SK-N-SH (cell line): ENCODE measurements around the gene POLL. TPM values are rescaled to one million over a fixed set of nuclear protein-coding genes. Genes with fewer than 3 reads are reported as not detected.

Experiments used
- CTCF ChIA-PET: fragments of 300-600, 350-600 bp; formaldehyde crosslinking; extraction: SDS; loops from one replicate; lab custom pipeline; 2021; lab: Yijun Ruan, JAX
- POLR2A ChIA-PET: fragments of 350-600 bp; sonication (Branson Sonifier 250); formaldehyde crosslinking; extraction: SDS; loops from one replicate; lab custom pipeline; 2020; ENCODE audit warnings: antibody characterized with exemption, inconsistent platforms; lab: Yijun Ruan, JAX
- DNase-seq: peaks from one replicate; pipeline ENCODE4 v3.0.0; 2012
- H2AFZ ChIP-seq: fragments of 200-600 bp; sonication (generic); 2 replicates; pipeline ENCODE4 v1.8.1; 2016; ENCODE audit warnings: antibody characterized with exemption, mild to moderate bottlenecking, low read depth
- H3F3A ChIP-seq: fragments of 200-600 bp; sonication (generic); replicated peaks from 2 replicates; pipeline ENCODE3; 2016; ENCODE audit warnings: antibody characterized with exemption, mild to moderate bottlenecking; ENCODE audit not compliant: insufficient read depth
- H3K27ac ChIP-seq, 2 experiments: fragments of 200-500 bp in 1 of 2; fragments of 200-600 bp in 1 of 2; sonication (Bioruptor generic) in 1 of 2; sonication (generic), shearing (Covaris generic) in 1 of 2; 2 replicates each; pipeline versions ENCODE4 v1.5.1 to v1.6.1; 2014 to 2016; ENCODE audit warnings: low read depth in 2 of 2, inconsistent platforms in 1 of 2, low read length in 1 of 2, mild to moderate bottlenecking in 1 of 2, mixed read lengths in 1 of 2
- H3K27me3 ChIP-seq: fragments of 200-600 bp; sonication (generic), shearing (Covaris generic); 2 replicates; pipeline ENCODE4 v1.6.1; 2016; ENCODE audit warnings: mixed run types; ENCODE audit not compliant: insufficient read depth
- H3K36me3 ChIP-seq, 2 experiments: fragments of 200-500 bp in 1 of 2; fragments of 200-600 bp in 1 of 2; sonication (Bioruptor generic) in 1 of 2; sonication (generic) in 1 of 2; replicated peaks in 1 of 2; 2 replicates each; pipeline versions ENCODE3 to v1.5.1; 2014 to 2016; ENCODE audit warnings: low read length in 1 of 2, mild to moderate bottlenecking in 1 of 2; ENCODE audit not compliant: insufficient read depth in 2 of 2, control insufficient read depth in 1 of 2
- H3K4me1 ChIP-seq, 2 experiments: fragments of 200-500 bp in 1 of 2; fragments of 200-600 bp in 1 of 2; sonication (Bioruptor generic) in 1 of 2; sonication (generic), shearing (Covaris generic) in 1 of 2; 2 replicates each; pipeline versions ENCODE4 v1.5.1 to v1.6.1; 2014 to 2016; ENCODE audit warnings: low read depth in 1 of 2, low read length in 1 of 2, mixed run types in 1 of 2; ENCODE audit not compliant: insufficient read depth in 2 of 2, control insufficient read depth in 1 of 2
- H3K4me2 ChIP-seq: fragments of 200-600 bp; sonication (generic), shearing (Covaris generic); 2 replicates; pipeline ENCODE4 v1.6.1; 2017; ENCODE audit warnings: mixed run types
- H3K4me3 ChIP-seq, 2 experiments: fragments of 200-500 bp in 1 of 2; fragments of 200-600 bp in 1 of 2; sonication (Bioruptor generic) in 1 of 2; sonication (generic), shearing (Covaris generic) in 1 of 2; 2 replicates each; pipeline versions ENCODE4 v1.5.1 to v1.8.1; 2014 to 2016; ENCODE audit warnings: low read depth in 2 of 2, inconsistent platforms in 1 of 2, low read length in 1 of 2, mild to moderate bottlenecking in 1 of 2, mixed read lengths in 1 of 2, moderate library complexity in 1 of 2
- H3K79me2 ChIP-seq: fragments of 200-600 bp; sonication (generic); 2 replicates; pipeline ENCODE4 v1.8.1; 2017; ENCODE audit warnings: mild to moderate bottlenecking; ENCODE audit not compliant: insufficient read depth
- H3K9ac ChIP-seq: fragments of 200-600 bp; sonication (generic); 2 replicates; pipeline ENCODE4 v1.6.1; 2017; ENCODE audit warnings: mixed run types
- H3K9me2 ChIP-seq: fragments of 200-600 bp; sonication (generic); 2 replicates; pipeline ENCODE4 v1.6.1; 2017; ENCODE audit warnings: mixed run types
- H3K9me3 ChIP-seq: fragments of 200-600 bp; sonication (generic); 2 replicates; pipeline ENCODE4 v1.6.1; 2017; ENCODE audit warnings: mixed run types, mild to moderate bottlenecking, moderate library complexity
- H4K20me1 ChIP-seq: fragments of 200-600 bp; sonication (generic); 2 replicates; pipeline ENCODE4 v1.6.1; 2017; ENCODE audit warnings: mild to moderate bottlenecking, mixed run types; ENCODE audit not compliant: insufficient read depth
- ELF1 ChIP-seq: IDR thresholded peaks from 2 replicates; pipeline ENCODE4 v1.4.0; 2012
- EP300 ChIP-seq, 2 experiments: IDR thresholded peaks; 2 replicates each; pipeline versions ENCODE4 v1.4.0 to v1.6.1; 2012; ENCODE audit warnings: borderline replicate concordance in 1 of 2, low read depth in 1 of 2, low read length in 1 of 2
- FOXJ3 ChIP-seq: sonication (generic); formaldehyde crosslinking; IDR thresholded peaks from 2 replicates; pipeline ENCODE4 v1.5.1; 2020; ENCODE audit warnings: mild to moderate bottlenecking, missing genetic modification reagents
- FOXM1 ChIP-seq: IDR thresholded peaks from 2 replicates; pipeline ENCODE4 v1.4.0; 2012; ENCODE audit warnings: low read depth, mild to moderate bottlenecking
- IRF3 ChIP-seq: fragments of 150-350 bp; IDR thresholded peaks from 2 replicates; pipeline ENCODE4 v1.6.1; 2016; ENCODE audit warnings: mild to moderate bottlenecking, low read depth, low read length
- JUND ChIP-seq: IDR thresholded peaks from 2 replicates; pipeline ENCODE4 v1.4.0; 2012
- NFIC ChIP-seq: IDR thresholded peaks from 2 replicates; pipeline ENCODE4 v1.4.0; 2012; ENCODE audit warnings: borderline replicate concordance
- NRF1 ChIP-seq: IDR thresholded peaks from 2 replicates; pipeline ENCODE4 v1.6.1; 2012; ENCODE audit warnings: low read depth, mild to moderate bottlenecking, low read length
- PBX3 ChIP-seq: IDR thresholded peaks from 2 replicates; pipeline ENCODE4; 2012
- POLR2AphosphoS5 ChIP-seq: IDR thresholded peaks from 2 replicates; pipeline ENCODE4 v1.6.1; 2012; ENCODE audit warnings: low read depth, low read length
- RCOR1 ChIP-seq: fragments of 150-350 bp; IDR thresholded peaks from 2 replicates; pipeline ENCODE4 v1.6.1; 2017; ENCODE audit warnings: antibody characterized with exemption, low read length
- RXRA ChIP-seq: IDR thresholded peaks from 2 replicates; pipeline ENCODE4 v1.4.0; 2012; ENCODE audit warnings: low read depth, mild to moderate bottlenecking, borderline replicate concordance
- TCF12 ChIP-seq: IDR thresholded peaks from 2 replicates; pipeline ENCODE4 v1.4.0; 2012
- ZBTB33 ChIP-seq: IDR thresholded peaks from 2 replicates; pipeline ENCODE4 v1.4.0; 2012; ENCODE audit warnings: low read depth, borderline replicate concordance
- WGBS: methylation state at CpG from one replicate; pipeline ENCODE4 v1.1.6; 2017; ENCODE audit warnings: low lambda C conversion rate; 5-methylcytosine and 5-hydroxymethylcytosine counted together
- polyA plus RNA-seq, 3 experiments: library from polyadenylated mRNA; depleted of rRNA; stranded (reverse); fragments of >200 nt; gene quantifications; 2 replicates each; pipeline ENCODE4 v1.2.3, GENCODE V29; 2012
- TF ChIP-seq, protein P1 (sequence below): IDR thresholded peaks from 2 replicates; pipeline ENCODE4 v1.4.0; 2012; ENCODE audit warnings: low read depth
- TF ChIP-seq, protein P2 (sequence below): IDR thresholded peaks from 2 replicates; pipeline ENCODE4 v1.6.1; 2012; ENCODE audit warnings: mild to moderate bottlenecking, low read depth, low read length, moderate library complexity

Gene POLL
- polyA plus RNA-seq, 1 of the 3 experiments (the other 2 are of a cell fraction): 22.0 TPM

GRCh38 chr10:101569622-101570427, 18.2 kb downstream of the POLL start (continued):
- no peak for TF ChIP-seq EP300 (IDR thresholded peaks at IDR 0.05; ENCODE audit: borderline replicate concordance in 1 of 2, low read depth in 1 of 2, low read length in 1 of 2)

- Histone ChIP-seq H3K9me2 (no peaks in the 10 kb centered on the region), H3K4me2 (0 out of 2 replicates have a peak overlapping the region, but pooled peaks have one; percentile 86), H3K27me3 (no peaks in the 10 kb centered on the region; the same call in 1 of the 2 replicates), H3K9ac (no peak overlapping the region), H3K4me3 (peak overlapping the region in 1 of 2 experiments; percentile 66; a peak in 2 of 4 replicates), H3K9me3 (no peaks in the 10 kb centered on the region), H3K27ac (no peak overlapping the region), H3K4me1 (peaks cover 0 to 29% of the 10 kb centered on the region in 2 experiments; a peak in 1 of 4 replicates), H2AFZ (peak overlapping the region; percentile 93; the same call in 1 of the 2 replicates), H3K36me3 (no peaks in the 10 kb centered on the region), H4K20me1 (no peaks in the 10 kb centered on the region), H3F3A (no peaks in the 10 kb centered on the region), H3K79me2 (no peaks in the 10 kb centered on the region)
- WGBS: 96% methylated on average over 2 of the region's 11 CpGs
- ChIA-PET POLR2A (interaction anchor here (0.7 to 1.5 kb wide), 3 partner anchors 13 to 277 kb away, joined by 3 to 5 read pairs (median 4); no protein-coding TSS in a partner anchor), CTCF (interaction anchor here (0.5 to 9.1 kb wide), 53 partner anchors 9 to 438 kb away, joined by 3 to 164 read pairs (median 6); partner anchors contain the start of genes DPCD, POLL and TLX1)
- no peak for DNase-seq
- TF ChIP-seq RCOR1 (no peak), RXRA (no peak), PBX3 (no peak), NRF1 (no peak), TCF12 (no peak), ELF1 (no peak), FOXJ3 (no peak), FOXM1 (no peak), IRF3 (no peak), ZBTB33 (no peak), JUND (no peak), POLR2AphosphoS5 (no peak), EP300 (IDR thresholded peaks at IDR 0.05; ENCODE audit: borderline replicate concordance in 1 of 2, low read depth in 1 of 2, low read length in 1 of 2) (no peak), NFIC (no peak)
- TF ChIP-seq, protein P1, sequence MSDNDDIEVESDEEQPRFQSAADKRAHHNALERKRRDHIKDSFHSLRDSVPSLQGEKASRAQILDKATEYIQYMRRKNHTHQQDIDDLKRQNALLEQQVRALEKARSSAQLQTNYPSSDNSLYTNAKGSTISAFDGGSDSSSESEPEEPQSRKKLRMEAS: no peak
- TF ChIP-seq, protein P2, sequence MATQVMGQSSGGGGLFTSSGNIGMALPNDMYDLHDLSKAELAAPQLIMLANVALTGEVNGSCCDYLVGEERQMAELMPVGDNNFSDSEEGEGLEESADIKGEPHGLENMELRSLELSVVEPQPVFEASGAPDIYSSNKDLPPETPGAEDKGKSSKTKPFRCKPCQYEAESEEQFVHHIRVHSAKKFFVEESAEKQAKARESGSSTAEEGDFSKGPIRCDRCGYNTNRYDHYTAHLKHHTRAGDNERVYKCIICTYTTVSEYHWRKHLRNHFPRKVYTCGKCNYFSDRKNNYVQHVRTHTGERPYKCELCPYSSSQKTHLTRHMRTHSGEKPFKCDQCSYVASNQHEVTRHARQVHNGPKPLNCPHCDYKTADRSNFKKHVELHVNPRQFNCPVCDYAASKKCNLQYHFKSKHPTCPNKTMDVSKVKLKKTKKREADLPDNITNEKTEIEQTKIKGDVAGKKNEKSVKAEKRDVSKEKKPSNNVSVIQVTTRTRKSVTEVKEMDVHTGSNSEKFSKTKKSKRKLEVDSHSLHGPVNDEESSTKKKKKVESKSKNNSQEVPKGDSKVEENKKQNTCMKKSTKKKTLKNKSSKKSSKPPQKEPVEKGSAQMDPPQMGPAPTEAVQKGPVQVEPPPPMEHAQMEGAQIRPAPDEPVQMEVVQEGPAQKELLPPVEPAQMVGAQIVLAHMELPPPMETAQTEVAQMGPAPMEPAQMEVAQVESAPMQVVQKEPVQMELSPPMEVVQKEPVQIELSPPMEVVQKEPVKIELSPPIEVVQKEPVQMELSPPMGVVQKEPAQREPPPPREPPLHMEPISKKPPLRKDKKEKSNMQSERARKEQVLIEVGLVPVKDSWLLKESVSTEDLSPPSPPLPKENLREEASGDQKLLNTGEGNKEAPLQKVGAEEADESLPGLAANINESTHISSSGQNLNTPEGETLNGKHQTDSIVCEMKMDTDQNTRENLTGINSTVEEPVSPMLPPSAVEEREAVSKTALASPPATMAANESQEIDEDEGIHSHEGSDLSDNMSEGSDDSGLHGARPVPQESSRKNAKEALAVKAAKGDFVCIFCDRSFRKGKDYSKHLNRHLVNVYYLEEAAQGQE: no peak
These were observed 18.8 kb downstream of the POLL start for GRCh38 chr10:101569323-101569621.
